Endothelial cell of hepatic sinusoid (primary cell): ENCODE results near the gene CD19.
"Not testable (repeated sequence)": the region's sequence is repeated elsewhere in the genome, so short reads cannot be mapped to it uniquely, and the experiment has no call there.

Source experiments
- in situ Hi-C: cut with HindIII; loops from 2 replicates; pipeline ENCODE4 v1.10.0; 2017; ENCODE audit warnings: low sequenced_read_pairs

Gene CD19

DNA sequence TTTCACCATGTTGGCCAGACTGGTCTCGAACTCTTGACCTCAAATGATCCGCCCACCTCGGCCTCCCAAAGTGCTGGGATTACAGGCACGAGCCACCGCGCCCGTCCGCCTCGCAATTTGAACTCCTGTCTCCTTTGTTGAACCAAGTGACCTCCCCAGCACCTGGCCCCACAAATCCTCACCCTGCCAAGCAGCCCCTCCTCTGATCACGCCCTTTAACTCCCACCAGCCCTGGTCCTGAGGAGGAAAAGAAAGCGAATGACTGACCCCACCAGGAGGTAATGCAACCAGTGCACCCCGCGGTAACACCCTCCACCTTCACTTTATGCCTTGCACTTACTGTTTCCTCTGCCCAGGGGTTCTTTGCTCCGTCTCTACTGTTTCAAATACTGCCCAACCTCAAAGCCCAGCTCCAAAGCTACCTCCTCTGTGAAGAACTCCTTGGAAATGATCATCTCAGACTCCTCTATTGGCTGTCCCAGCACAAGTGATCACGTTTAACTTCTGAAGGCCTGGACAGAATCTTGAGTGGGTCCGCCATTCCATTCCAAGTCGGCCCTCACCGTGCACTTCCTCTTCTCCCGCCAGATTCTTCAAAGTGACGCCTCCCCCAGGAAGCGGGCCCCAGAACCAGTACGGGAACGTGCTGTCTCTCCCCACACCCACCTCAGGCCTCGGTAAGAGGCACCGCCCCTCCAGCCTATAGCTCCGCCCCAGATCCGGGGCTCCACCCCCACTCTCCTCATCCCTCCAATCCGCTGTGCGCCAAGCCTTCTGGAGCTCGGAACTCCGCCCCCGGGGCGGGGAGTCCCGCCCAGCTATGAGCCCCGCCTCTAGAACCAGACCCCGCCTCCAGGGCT is 4.4 kb downstream of the CD19 start:
- in situ Hi-C loops: no loop called here

DNA sequence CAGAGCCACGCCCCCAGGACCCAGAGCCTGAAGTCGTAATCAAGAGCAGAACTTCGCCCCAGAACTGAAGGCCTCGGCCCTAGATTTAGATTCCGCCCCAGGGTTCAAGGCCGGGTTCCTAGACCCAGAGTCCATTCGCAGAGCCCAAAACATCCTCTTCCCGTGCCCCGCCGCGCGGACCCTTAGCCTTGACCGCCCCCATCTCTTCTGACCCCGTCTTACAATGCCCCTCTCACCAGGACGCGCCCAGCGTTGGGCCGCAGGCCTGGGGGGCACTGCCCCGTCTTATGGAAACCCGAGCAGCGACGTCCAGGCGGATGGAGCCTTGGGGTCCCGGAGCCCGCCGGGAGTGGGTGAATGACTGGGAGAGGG is 5.0 kb downstream of the CD19 start:
- in situ Hi-C loops: no loop called here

DNA sequence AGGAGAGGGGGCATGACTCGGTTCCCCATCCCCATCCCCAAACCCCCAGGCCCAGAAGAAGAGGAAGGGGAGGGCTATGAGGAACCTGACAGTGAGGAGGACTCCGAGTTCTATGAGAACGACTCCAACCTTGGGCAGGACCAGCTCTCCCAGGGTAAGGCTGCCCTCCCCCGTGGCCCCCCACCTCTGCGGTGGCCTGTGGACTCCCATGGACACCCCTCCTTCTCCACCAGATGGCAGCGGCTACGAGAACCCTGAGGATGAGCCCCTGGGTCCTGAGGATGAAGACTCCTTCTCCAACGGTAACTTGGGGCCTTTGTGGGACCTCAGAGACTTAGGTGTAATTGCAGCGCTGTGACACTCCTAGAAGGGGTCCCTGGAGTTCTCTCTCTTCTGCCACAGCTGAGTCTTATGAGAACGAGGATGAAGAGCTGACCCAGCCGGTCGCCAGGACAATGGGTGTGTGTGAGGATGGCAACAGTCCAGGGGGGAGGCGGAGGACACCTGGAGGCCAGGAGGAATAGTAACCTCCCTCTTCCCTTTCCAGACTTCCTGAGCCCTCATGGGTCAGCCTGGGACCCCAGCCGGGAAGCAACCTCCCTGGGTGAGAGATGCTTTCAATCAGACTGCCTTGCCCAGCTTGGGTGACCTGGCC is 5.6 kb downstream of the CD19 start:
- in situ Hi-C loops: no loop called here

DNA sequence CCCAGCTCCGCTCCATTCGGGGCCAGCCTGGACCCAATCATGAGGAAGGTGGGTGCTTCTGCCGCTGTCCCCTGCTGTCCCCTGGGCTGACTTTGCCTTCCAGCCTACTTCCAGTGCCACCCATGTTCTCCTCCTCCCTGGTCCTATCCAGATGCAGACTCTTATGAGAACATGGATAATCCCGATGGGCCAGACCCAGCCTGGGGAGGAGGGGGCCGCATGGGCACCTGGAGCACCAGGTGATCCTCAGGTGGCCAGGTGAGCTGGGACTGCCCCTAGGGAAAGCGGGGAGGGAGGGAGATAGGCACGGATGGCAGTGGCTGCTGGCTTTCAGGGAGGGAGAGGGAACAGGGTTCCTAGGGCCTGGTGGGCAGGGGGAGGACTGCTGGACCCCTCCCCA is 7.0 kb downstream of the CD19 start:
- in situ Hi-C loops: no loop called here

DNA sequence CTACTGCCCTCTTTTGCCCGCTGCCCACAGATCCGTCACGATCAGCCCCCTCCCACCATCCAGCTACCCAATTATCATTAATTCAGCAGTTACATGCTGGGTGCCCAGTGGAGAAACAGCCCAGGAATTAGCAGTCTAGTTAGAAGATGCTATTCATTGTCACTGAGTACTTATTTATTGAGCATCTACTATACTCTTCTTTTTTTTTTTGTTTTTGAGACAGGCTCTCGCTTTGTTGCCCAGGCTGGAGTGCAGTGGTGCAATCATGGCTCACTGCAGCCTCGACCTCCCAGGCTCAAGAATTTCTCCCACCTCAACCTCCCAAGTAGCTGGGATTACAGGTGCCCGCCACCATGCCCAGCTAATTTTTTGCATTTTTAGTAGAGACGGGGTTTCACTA is 8.1 kb downstream of the CD19 start:
- in situ Hi-C loops: not testable (repeated sequence)

DNA sequence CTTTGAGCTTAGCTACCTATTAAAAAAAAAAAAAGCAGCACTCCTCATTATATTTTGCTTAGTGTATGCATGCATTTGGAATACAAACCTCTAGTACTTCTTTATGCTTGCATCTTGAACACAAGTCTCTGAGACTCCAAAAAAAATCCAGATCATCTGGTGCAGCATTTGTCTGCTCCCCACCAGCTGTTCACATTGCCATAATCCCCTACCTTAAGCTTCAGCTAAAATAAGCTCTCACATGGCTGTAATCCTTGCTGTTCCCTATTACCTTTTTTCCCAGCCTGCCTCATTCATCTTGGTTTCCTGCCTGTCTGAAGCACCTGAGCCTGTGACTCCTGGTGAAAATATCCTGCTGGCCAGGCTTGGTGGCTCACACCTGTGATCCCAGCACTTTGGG is 11.5 kb downstream of the CD19 start:
- in situ Hi-C loops: no loop called here

DNA sequence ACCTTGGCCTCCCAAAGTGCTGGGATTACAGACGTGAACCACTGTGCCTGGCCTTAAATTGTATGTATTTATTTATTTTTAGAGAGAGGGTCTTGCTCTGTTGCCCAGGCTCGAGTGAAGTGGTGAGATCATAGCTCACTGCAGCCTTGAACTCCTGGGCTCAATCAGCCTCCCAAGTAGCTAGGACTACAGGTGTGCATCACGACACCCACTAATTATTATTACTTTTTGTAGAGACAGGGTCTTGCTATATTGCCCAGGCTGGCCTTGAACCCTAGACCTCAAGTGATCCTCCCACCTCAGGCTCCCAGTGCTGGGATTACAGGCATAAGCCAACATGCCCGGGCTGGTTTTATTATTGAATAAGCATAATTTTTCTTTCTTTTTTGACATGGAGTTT is 14.9 kb downstream of the CD19 start:
- in situ Hi-C loops: no loop called here

DNA sequence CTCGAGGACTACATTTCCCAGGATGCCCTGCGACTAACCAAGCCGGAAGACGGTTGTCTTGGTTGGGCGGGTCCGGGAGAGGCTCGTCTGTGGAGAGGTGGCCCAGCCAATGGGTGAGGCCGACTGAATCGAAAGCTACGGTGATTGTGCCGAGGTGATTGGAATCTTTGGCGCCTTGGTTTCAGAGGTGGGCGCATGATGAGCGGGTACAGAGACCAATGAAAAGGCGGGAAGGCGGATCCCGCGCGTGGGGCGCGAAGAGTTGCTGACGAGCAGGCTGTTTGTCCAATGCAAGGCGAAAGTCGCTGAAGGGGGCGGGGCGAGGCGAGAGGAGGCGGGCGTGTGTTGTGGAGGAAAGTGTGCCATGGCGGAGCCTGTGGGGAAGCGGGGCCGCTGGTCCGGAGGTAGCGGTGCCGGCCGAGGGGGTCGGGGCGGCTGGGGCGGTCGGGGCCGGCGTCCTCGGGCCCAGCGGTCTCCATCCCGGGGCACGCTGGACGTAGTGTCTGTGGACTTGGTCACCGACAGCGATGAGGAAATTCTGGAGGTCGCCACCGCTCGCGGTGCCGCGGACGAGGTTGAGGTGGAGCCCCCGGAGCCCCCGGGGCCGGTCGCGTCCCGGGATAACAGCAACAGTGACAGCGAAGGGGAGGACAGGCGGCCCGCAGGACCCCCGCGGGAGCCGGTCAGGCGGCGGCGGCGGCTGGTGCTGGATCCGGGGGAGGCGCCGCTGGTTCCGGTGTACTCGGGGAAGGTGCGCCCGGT is 19.1 kb downstream of the CD19 start, which contains the start of gene NFATC2IP:
Gene NFATC2IP (plus strand): TSS at position 290 of the 762 bp plus-strand sequence. CDS start 75 bp downstream, at position 365.
- in situ Hi-C loops: no loop called here

DNA sequence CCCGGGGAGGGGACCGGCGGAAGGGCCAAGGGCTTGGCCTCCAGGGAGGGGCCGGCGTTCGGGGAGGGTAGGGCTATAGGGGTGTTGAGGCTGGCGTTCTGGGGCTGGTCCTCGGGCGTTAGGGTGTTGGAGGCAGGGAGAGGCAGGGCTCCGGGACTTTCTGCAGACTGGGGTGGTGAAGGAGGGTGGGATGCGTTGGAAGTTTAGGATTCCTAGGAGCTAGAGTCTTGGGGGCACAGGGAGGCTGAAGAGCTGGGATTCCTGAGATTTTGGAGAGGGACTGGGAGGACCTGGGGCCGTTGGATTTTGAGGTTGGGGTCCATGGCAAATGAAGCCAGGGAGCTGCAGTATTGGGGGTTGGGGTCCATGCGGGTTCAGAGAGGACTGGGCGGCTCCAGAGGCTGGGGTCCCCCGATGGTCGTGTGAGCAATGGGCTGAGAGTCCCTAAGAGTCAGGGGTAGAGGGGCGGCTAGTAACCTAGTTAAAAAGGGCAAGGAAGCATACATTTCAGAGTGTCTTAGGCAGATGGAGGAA is 19.7 kb downstream of the CD19 start:
- in situ Hi-C loops: no loop called here

DNA sequence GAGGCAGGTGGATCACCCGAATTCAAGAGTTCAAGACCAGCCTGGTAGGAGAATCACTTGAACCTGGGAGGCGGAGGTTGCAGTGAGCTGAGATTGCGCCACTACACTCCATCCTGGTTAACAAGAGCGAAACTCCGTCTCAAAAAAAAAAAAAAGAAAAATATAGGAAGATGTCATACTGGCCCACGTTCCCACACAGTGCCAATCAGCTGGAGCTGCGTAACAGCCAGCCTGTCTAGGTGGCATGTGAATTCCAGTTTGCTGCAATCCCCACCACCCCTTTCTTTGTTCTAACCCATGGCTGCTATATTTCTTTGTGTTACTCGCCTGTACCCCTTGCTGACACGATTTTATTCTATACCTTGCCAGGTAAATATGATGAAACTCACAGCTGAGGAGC is 26.4 kb downstream of the CD19 start:
- in situ Hi-C loops: no loop called here

DNA sequence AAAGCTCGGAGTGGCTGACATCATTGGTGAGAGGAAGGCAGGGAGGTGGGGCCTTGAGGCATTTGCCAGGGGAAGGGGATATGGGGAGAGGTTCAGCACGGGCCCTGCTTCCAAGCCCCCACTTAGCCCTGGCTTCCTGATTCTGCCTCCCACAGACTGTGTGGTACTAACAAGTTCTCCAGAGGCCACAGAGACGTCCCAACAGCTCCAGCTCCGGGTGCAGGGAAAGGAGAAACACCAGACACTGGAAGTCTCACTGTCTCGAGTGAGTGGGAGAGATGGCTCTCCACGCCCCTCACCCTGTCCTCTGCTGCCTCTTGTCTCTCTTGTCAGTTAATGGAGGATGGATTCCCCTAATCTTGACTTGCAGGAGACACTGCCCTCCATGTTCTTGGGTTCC is 27.1 kb downstream of the CD19 start:
- in situ Hi-C loops: no loop called here

DNA sequence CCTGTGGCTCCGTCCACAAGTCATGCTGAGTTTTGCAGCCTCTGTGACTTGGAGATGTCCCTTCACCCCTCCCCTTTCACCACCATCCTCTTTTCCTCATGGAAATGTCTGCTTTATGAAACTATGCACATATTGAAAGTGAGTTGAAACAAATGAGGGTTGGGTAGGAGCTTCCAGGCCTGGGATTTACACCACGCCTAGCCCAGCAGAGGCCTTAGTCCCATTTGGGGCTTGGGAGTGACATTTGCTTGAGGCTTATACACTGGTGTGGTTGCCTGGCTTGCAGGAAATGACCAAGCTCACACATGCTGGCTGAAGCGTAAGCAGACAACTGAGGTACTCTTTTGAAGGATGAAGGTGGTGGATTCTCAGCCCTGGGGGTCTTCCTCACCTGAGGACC is 32.3 kb downstream of the CD19 start:
- in situ Hi-C loops: loop anchor here (5.0 kb wide), 1 partner anchor 87 kb away; the partner anchor contains the start of gene ATP2A1

DNA sequence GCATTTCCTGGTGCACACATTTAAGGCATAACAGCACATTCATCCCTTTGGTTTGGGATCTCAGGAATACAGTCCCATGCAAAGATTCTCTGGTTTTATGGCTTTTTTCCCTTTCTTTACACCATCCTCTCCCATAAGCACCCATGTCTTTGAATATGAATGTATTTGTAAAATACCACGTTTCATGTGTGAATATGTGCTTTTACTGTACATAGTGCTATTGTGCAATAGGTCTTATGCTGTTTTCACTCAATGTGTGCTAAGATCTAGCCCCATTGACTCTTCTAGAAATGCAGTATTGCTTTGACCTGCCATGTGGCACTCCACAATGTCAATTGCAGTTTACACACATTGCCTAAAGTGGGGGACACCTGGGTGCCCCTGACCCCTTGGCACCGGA is 32.7 kb downstream of the CD19 start:
- in situ Hi-C loops: loop anchor here (5.0 kb wide), 1 partner anchor 87 kb away; the partner anchor contains the start of gene ATP2A1

DNA sequence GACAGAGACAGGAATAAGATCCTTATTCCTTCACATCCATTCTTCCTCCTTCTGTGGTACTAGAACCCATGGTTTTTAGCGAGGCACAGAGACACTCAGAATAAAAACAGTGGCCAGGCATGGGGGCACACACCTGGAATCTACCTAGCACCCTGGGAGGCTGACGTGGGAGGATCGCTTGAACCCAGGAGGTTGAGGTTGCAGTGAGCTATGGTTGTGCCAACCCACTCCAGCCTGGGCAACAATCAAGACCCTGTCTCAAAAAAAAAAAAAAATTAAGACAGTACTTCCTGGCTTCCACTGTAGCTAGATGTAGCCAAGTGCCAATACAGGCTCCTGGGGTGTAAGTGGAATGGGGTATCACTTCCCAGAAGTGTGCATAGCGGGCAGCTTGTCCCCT is 35.4 kb downstream of the CD19 start:
- in situ Hi-C loops: no loop called here

DNA sequence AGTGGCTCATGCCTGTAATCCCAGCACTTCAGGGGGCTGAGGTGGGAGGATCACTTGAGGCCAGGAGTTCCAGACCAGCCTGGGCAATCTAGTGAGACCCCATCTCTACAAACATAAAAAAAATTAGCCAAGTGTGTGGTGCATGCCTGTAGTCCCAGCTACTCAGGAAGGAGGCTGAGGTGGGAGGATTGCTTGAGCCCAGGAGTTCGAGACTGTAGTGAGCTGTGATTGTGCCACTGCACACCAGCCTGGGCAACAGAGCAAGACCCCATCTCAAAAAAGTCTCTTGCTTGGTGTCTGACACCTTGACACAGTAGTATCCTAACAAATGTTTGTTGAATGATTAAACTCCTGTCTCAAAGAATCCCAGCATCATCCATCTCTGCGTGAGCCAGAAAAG is 37.9 kb downstream of the CD19 start:
- in situ Hi-C loops: not testable (repeated sequence)

DNA sequence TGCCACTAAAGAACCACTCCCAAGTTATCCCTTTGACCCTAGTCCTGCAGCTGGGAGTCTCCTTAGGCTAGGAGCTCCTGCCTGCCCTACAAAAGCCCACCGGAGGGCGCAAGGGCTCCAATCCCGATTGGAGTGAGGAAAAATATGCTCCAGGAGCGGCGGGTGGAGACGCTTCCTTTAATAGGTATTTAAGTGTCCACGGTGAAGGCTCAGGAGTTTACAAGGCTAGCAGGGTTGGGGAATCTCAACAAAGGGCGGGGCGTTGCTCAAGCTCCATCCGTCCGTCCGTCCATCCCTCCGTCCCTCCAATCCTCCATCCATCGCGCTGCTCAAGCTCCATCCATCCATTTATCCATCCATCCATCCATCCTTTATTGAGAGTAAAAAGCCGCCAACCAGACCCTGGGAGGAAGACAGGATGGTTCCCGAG is 42.3 kb downstream of the CD19 start:
- in situ Hi-C loops: no loop called here

DNA sequence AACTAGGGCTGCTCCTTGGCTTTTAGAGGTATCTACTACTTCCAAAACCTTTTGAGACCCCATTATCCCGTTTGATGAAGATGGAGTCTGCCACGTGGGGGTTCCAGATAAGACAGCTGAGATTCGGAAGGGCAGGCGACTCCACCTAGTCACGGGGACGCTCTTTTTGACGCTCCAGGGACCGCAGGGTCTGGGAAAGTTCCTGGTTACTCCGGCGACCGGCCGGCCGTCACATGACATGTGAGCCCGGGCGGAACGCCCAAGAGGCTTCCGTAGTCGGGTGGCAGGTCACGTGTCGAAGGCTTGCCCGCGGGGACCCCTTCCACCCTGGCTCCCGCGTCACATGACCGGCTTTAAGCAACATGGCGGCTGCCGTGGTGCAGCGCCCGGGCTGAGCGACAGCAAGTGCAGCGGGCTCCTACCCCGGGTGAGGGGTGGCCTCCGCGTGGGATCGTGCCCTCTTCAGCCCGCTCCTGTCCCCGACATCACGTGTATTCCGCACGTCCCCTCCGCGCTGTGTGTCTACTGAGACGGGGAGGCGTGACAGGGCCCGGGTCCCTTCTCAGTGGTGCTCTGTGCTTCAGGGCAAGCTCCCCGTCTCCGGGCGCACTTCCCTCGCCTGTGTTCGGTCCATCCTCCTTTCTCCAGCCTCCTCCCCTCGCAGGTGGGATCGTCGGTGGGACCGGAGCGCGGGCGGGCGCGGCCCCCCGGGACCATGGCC is 42.8 kb downstream of the CD19 start, which contains the start of gene SPNS1:
Gene SPNS1 (plus strand): TSS at position 342 of the 721 bp plus-strand sequence. CDS start 374 bp downstream, at position 716.
- in situ Hi-C loops: no loop called here

DNA sequence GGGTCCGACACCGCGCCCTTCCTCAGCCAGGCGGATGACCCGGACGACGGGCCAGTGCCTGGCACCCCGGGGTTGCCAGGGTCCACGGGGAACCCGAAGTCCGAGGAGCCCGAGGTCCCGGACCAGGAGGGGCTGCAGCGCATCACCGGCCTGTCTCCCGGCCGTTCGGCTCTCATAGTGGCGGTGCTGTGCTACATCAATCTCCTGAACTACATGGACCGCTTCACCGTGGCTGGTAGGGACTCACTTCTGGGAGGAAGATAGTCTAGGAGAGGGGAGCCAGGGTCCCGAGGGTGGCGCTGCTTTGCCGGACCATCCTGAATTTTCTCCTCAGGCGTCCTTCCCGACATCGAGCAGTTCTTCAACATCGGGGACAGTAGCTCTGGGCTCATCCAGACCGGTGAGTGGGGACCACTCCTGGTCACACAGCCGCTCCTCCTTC is 43.4 kb downstream of the CD19 start:
- in situ Hi-C loops: no loop called here

DNA sequence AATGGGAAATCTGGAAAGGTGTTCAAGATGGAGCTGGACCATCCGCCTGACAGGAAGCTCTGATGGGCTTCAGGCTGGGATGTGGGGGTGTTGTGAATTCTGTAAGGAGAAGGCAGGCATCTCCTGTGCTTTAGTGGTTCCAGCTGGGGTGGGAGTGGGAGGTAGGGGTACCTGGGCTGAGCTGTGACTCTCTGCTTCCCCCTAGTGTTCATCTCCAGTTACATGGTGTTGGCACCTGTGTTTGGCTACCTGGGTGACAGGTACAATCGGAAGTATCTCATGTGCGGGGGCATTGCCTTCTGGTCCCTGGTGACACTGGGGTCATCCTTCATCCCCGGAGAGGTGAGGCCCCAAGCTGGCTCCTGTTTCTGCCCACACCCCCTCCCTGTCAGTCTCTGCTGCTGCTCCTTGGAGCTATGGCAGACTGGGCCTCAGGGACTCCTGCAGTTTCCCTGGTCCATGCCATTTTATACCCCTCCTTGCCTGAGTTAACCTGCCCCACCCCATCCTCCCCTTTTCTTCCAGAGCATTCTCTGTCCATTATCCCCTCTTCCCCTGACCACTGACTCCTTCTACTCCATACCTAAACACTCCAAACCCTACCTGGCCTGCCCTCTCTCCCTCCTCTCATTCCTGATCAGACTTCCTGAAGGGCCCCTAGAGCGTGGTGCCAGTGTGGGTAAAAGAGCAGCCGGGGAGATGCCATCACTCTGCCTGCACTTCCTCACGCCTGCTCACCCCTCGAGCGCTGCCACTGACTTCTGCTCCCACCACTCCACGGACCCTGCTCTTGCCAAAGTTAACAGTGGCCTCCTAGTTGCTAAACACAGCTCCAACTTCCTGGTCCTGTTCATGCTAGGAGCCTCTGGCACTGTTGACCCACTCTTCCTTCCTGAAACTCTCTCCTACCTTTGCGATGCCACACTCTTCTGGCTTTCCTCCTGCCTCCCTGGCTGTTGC is 46.2 kb downstream of the CD19 start:
- in situ Hi-C loops: no loop called here
